MM.1S (cell line): ENCODE results near the gene PBXIP1.
A peak's percentile ranks its signal among the peaks of the same experiment; 100 is the strongest.

Source experiments
- DNase-seq: peaks from one replicate; pipeline ENCODE4 v3.0.0-alpha.2; 2015
- H2AFZ ChIP-seq: fragments of 300-600 bp; sonication (generic); 2 replicates; pipeline ENCODE4 v1.6.0; 2016; ENCODE audit warnings: antibody characterized with exemption, low read length
- H3F3A ChIP-seq: fragments of 300-600 bp; sonication (generic); 2 replicates; pipeline ENCODE4 v1.6.1; 2016; ENCODE audit warnings: mild to moderate bottlenecking, antibody characterized with exemption, low read length, moderate library complexity, mixed read lengths; ENCODE audit not compliant: insufficient read depth
- H3K27ac ChIP-seq: fragments of 300-600 bp; sonication (generic); 2 replicates; pipeline ENCODE4 v1.5.1; 2016; ENCODE audit warnings: mild to moderate bottlenecking, low read length
- H3K27me3 ChIP-seq: fragments of 300-600 bp; sonication (generic); replicated peaks from 2 replicates; pipeline ENCODE4 v1.6.0; 2016; ENCODE audit warnings: low read length; ENCODE audit not compliant: insufficient read depth
- H3K36me3 ChIP-seq: fragments of 300-600 bp; sonication (generic); replicated peaks from 2 replicates; pipeline ENCODE4 v1.6.1; 2016; ENCODE audit warnings: mild to moderate bottlenecking, low read length, mixed read lengths; ENCODE audit not compliant: insufficient read depth
- H3K4me1 ChIP-seq: fragments of 300-600 bp; sonication (generic); 2 replicates; pipeline ENCODE4 v1.6.1; 2016; ENCODE audit warnings: low read length, mixed read lengths
- H3K4me2 ChIP-seq: fragments of 300-600 bp; sonication (generic); 2 replicates; pipeline ENCODE4 v1.6.0; 2016; ENCODE audit warnings: low read depth, low read length
- H3K4me3 ChIP-seq: fragments of 300-600 bp; sonication (generic); 2 replicates; pipeline ENCODE4 v1.5.1; 2016; ENCODE audit warnings: low read length, mixed read lengths
- H3K79me2 ChIP-seq: fragments of 300-600 bp; sonication (generic); 2 replicates; pipeline ENCODE4 v1.6.1; 2016; ENCODE audit warnings: mixed run types, low read length, mixed read lengths
- H3K9ac ChIP-seq: fragments of 300-600 bp; sonication (generic); 2 replicates; pipeline ENCODE4 v1.6.1; 2016; ENCODE audit warnings: low read length, mixed read lengths
- H3K9me2 ChIP-seq: fragments of 300-600 bp; sonication (generic); replicated peaks from 2 replicates; pipeline ENCODE4 v1.6.1; 2016; ENCODE audit warnings: mild to moderate bottlenecking, low read length, mixed read lengths; ENCODE audit not compliant: insufficient read depth
- H3K9me3 ChIP-seq: fragments of 300-600 bp; sonication (generic); replicated peaks from 2 replicates; pipeline ENCODE4 v1.6.1; 2016; ENCODE audit warnings: mild to moderate bottlenecking, low read length, mixed read lengths; ENCODE audit not compliant: insufficient read depth
- H4K20me1 ChIP-seq: fragments of 300-600 bp; sonication (generic); 2 replicates; pipeline ENCODE4 v1.6.1; 2016; ENCODE audit warnings: mild to moderate bottlenecking, low read length, moderate library complexity, mixed read lengths; ENCODE audit not compliant: insufficient read depth
- CTCF ChIP-seq: fragments of 300-600 bp; sonication (generic); IDR thresholded peaks from 2 replicates; pipeline ENCODE4 v1.5.1; 2016; ENCODE audit warnings: antibody characterized with exemption, low read length, mixed read lengths
- EZH2 ChIP-seq: fragments of 300-600 bp; sonication (generic); optimal IDR thresholded peaks from 2 replicates; pipeline ENCODE3; 2017; ENCODE audit warnings: low read depth, mild to moderate bottlenecking, antibody characterized with exemption, low read length, mixed read lengths
- EZH2phosphoT487 ChIP-seq: fragments of 300-600 bp; sonication (generic); IDR thresholded peaks from 2 replicates; pipeline ENCODE4 v1.6.1; 2018; ENCODE audit warnings: antibody characterized with exemption, low read length

Gene PBXIP1

GRCh38 chr1:154906621-154907081 lies 49.2 kb downstream of the PBXIP1 start:
- no peaks in the 10 kb centered on the region for H3K79me2 ChIP-seq
- H3K9me2 ChIP-seq, result no peaks in the 10 kb centered on the region
- H3K36me3 ChIP-seq, result no peaks in the 10 kb centered on the region
- H3K4me2 ChIP-seq, result no peak overlapping the region
- DNase-seq, result no peak
- H3K27ac ChIP-seq, result no peak overlapping the region
- TF ChIP-seq CTCF (peak; percentile 44), EZH2 (no peak)
- no peaks in the 10 kb centered on the region for H3K9me3 ChIP-seq
- no peaks in the 10 kb centered on the region for H3F3A ChIP-seq
- H3K4me3 ChIP-seq, result no peak overlapping the region
- H3K27me3 ChIP-seq, result no peaks in the 10 kb centered on the region
- no peaks in the 10 kb centered on the region for H4K20me1 ChIP-seq
- no peak overlapping the region for H2AFZ ChIP-seq
- H3K4me1 ChIP-seq, result no peaks in the 10 kb centered on the region
- H3K9ac ChIP-seq, result no peak overlapping the region

GRCh38 chr1:154902938-154903566 lies 52.8 kb downstream of the PBXIP1 start:
- Histone ChIP-seq H3K79me2 (no peaks in the 10 kb centered on the region), H3K9me3 (no peaks in the 10 kb centered on the region), H2AFZ (no peak overlapping the region), H3K4me1 (no peaks in the 10 kb centered on the region), H3K9me2 (no peaks in the 10 kb centered on the region), H3K9ac (no peak overlapping the region), H3F3A (no peaks in the 10 kb centered on the region), H3K36me3 (no peaks in the 10 kb centered on the region), H3K27me3 (no peaks in the 10 kb centered on the region), H3K4me3 (no peak overlapping the region), H4K20me1 (no peaks in the 10 kb centered on the region), H3K27ac (no peak overlapping the region), H3K4me2 (no peak overlapping the region)
- TF ChIP-seq EZH2 (no peak), EZH2phosphoT487 (no peak)
- DNase-seq, result no peak

- H3K4me3 ChIP-seq, result no peak overlapping the region
- no peaks in the 10 kb centered on the region for H3K4me1 ChIP-seq
- H3K9ac ChIP-seq, result no peak overlapping the region
- H4K20me1 ChIP-seq, result no peaks in the 10 kb centered on the region
- no peaks in the 10 kb centered on the region for H3K9me3 ChIP-seq
- H3K27ac ChIP-seq, result no peak overlapping the region
- no peaks in the 10 kb centered on the region for H3K27me3 ChIP-seq
- H3K79me2 ChIP-seq, result no peaks in the 10 kb centered on the region
- no peak overlapping the region for H2AFZ ChIP-seq
- H3K36me3 ChIP-seq, result no peaks in the 10 kb centered on the region
- no peak overlapping the region for H3K4me2 ChIP-seq
- DNase-seq, result no peak
- no peaks in the 10 kb centered on the region for H3F3A ChIP-seq
- H3K9me2 ChIP-seq, result no peaks in the 10 kb centered on the region
- TF ChIP-seq CTCF, result no peak
- no peak for TF ChIP-seq EZH2phosphoT487
- TF ChIP-seq EZH2, result no peak
Observed at GRCh38 chr1:154901591-154901990, 54.3 kb downstream of the PBXIP1 start.

GRCh38 chr1:154899041-154899440 lies 56.9 kb downstream of the PBXIP1 start:
- DNase-seq, result no peak
- Histone ChIP-seq H3K9me2 (no peaks in the 10 kb centered on the region), H2AFZ (no peak overlapping the region), H3K9ac (no peak overlapping the region), H3K79me2 (no peaks in the 10 kb centered on the region), H3K27ac (no peak overlapping the region), H3F3A (no peaks in the 10 kb centered on the region), H4K20me1 (no peaks in the 10 kb centered on the region), H3K36me3 (no peaks in the 10 kb centered on the region), H3K4me3 (no peak overlapping the region), H3K9me3 (no peaks in the 10 kb centered on the region), H3K4me1 (no peaks in the 10 kb centered on the region), H3K27me3 (no peaks in the 10 kb centered on the region), H3K4me2 (no peak overlapping the region)
- TF ChIP-seq CTCF (no peak), EZH2phosphoT487 (no peak), EZH2 (no peak)
